Measurements from ENCODE around the gene MAPK4.
"Not testable (repeated sequence)": the region's sequence is repeated elsewhere in the genome, so short reads cannot be mapped to it uniquely, and the experiment has no call there.

The MAPK4 gene

GRCh38 chr18:50694147-50694546 is 134.3 kb downstream of the MAPK4 start:
- DNase-seq = peak; percentile 18

GRCh38 chr18:50695431-50696176 is 135.7 kb downstream of the MAPK4 start:
- no peak for DNase-seq

- peak; percentile 29 for DNase-seq
Observed at GRCh38 chr18:50696436-50696835, 136.5 kb downstream of the MAPK4 start.

GRCh38 chr18:50696929-50697328 is 137.0 kb downstream of the MAPK4 start:
- DNase-seq = peak; percentile 28

GRCh38 chr18:50697509-50697908 is 137.6 kb downstream of the MAPK4 start:
- DNase-seq = peak; percentile 24

- DNase-seq = peak; percentile 28
Observed at GRCh38 chr18:50700245-50701165, 140.6 kb downstream of the MAPK4 start.

- DNase-seq = no peak
Observed at GRCh38 chr18:50704357-50704940, 144.6 kb downstream of the MAPK4 start.

GRCh38 chr18:50706199-50706598 is 146.3 kb downstream of the MAPK4 start:
- DNase-seq = no peak

GRCh38 chr18:50706651-50707050 is 146.8 kb downstream of the MAPK4 start:
- DNase-seq = no peak

GRCh38 chr18:50707297-50707696 is 147.4 kb downstream of the MAPK4 start:
- not testable (repeated sequence) for DNase-seq

GRCh38 chr18:50707855-50708469 is 148.1 kb downstream of the MAPK4 start:
- DNase-seq = no peak

GRCh38 chr18:50709193-50709592 is 149.3 kb downstream of the MAPK4 start:
- DNase-seq = no peak

- no peak for DNase-seq
Observed at GRCh38 chr18:50711386-50711785, 151.5 kb downstream of the MAPK4 start.

- DNase-seq = no peak
Observed at GRCh38 chr18:50715919-50716318, 156.0 kb downstream of the MAPK4 start.

- no peak for DNase-seq
Observed at GRCh38 chr18:50716902-50717301, 157.0 kb downstream of the MAPK4 start.

- DNase-seq = no peak
Observed at GRCh38 chr18:50717563-50717962, 157.7 kb downstream of the MAPK4 start.

GRCh38 chr18:50719471-50720324 is 159.8 kb downstream of the MAPK4 start:
- peak; percentile 63 for DNase-seq

GRCh38 chr18:50720325-50720674 is 160.4 kb downstream of the MAPK4 start:
- DNase-seq = no peak

GRCh38 chr18:50721006-50721405 is 161.1 kb downstream of the MAPK4 start:
- DNase-seq = no peak

- no peak for DNase-seq
Observed at GRCh38 chr18:50721451-50722120, 161.7 kb downstream of the MAPK4 start.

- peak; percentile 72 for DNase-seq
Observed at GRCh38 chr18:50722311-50722710, 162.4 kb downstream of the MAPK4 start.

GRCh38 chr18:50724751-50725151 is 164.9 kb downstream of the MAPK4 start:
- DNase-seq = no peak
